ENCODE results near the gene GDF15. TPM values are rescaled to one million over a fixed set of nuclear protein-coding genes. Genes with fewer than 3 reads are reported as not detected.
A peak's percentile ranks its signal among the peaks of the same experiment; 100 is the strongest.

Gene GDF15
- total RNA-seq, 2 experiments from 2014 or later = not detected

GRCh38 chr19:18422530-18423191 lies 36.7 kb downstream of the GDF15 start:
- Mint-ChIP-seq H3K9me3 (ENCODE audit: insufficient read depth) (no peaks in the 10 kb centered on the region), H3K4me1 (ENCODE audit: low read depth) (peaks cover 79% of the 10 kb centered on the region), H3K4me3 (peak overlapping the region; percentile 93), H3K27me3 (ENCODE audit: low read depth) (no peaks in the 10 kb centered on the region), H3K27ac (peak overlapping the region; percentile 85), H3K36me3 (ENCODE audit: low read depth) (peaks cover 31% of the 10 kb centered on the region)
- peak; percentile 71 for DNase-seq
- POLR2A ChIA-PET = interaction anchor here (0.7 to 2.2 kb wide), 2 partner anchors 141 to 142 kb away, joined by 3 to 7 read pairs; partner anchors contain the start of gene JUND
- ATAC-seq = no peak
- CTCF ChIA-PET = interaction anchor here (1.5 to 2.3 kb wide), 4 partner anchors 12 to 143 kb away, joined by 5 to 8 read pairs (median 6); no protein-coding TSS in a partner anchor

- ChIA-PET POLR2A (interaction anchor here (1.0 to 2.2 kb wide), 3 partner anchors 10 to 142 kb away, joined by 4 to 7 read pairs (median 5); partner anchors contain the start of gene JUND), CTCF (no interaction called here)
- H3K36me3 Mint-ChIP-seq (ENCODE audit: low read depth) = peaks cover 32% of the 10 kb centered on the region
- no peak for DNase-seq
- ATAC-seq = no peak
- H3K9me3 Mint-ChIP-seq (ENCODE audit: insufficient read depth) = no peaks in the 10 kb centered on the region
- H3K4me3 Mint-ChIP-seq = peak overlapping the region; percentile 93
- no peaks in the 10 kb centered on the region for H3K27me3 Mint-ChIP-seq (ENCODE audit: low read depth)
- peaks cover 77% of the 10 kb centered on the region for H3K4me1 Mint-ChIP-seq (ENCODE audit: low read depth)
- H3K27ac Mint-ChIP-seq = peak overlapping the region; percentile 85
Observed at GRCh38 chr19:18423258-18424020, 37.5 kb downstream of the GDF15 start.

DNA sequence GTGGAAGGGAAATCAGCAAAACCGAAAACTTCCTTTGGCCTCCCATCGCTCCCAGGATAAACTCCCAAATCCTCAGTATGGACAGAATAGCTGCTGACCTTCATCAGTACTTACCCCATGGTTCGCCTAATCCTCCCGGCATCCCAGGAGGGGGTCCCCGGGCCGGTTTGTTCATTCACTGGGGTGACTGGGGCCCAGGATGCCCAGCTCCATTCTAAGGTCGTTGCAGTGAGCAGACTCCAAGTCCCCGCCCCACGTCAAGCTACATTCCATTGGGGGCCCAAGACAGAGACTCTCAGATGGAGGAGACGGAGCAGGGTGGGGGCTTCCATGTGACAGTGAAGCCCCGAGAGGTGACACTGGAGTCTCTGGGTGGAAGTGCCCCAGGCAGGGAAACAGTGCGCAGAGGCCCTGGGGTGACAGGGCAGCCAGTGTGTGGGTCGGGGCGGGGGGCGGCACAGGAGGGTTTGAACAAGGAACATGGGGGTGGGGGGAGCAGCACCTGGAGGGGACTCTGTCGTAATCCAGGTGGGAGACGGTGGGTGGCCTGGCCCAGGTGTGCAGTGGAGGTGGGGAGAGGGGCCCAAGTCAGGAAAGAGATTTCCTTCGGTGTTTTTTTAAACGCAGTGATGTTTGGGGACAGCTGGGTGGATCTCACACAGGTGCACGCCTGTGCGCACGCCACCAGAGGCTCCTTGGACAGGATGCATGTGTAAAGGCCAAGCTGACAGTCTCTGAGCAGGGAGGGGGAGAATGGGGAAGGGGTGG lies 38.3 kb downstream of the GDF15 start:
- H3K4me1 Mint-ChIP-seq (ENCODE audit: low read depth) = peaks cover 75% of the 10 kb centered on the region

GRCh38 chr19:18424890-18425514 lies 39.0 kb downstream of the GDF15 start:
- CTCF ChIA-PET = interaction anchor here (0.9 to 1.4 kb wide), 2 partner anchors 36 to 37 kb away, joined by 3 to 4 read pairs; no protein-coding TSS in a partner anchor
- Mint-ChIP-seq H3K9me3 (ENCODE audit: insufficient read depth) (no peaks in the 10 kb centered on the region), H3K27me3 (ENCODE audit: low read depth) (no peaks in the 10 kb centered on the region), H3K36me3 (ENCODE audit: low read depth) (peaks cover 32% of the 10 kb centered on the region), H3K4me3 (no peak overlapping the region), H3K4me1 (ENCODE audit: low read depth) (peaks cover 82% of the 10 kb centered on the region), H3K27ac (peak overlapping the region; percentile 34)
- DNase-seq = no peak
- POLR2A ChIA-PET = interaction anchor here (1.0 to 1.5 kb wide), 2 partner anchors 10 to 144 kb away, joined by 3 read pairs; partner anchors contain the start of gene JUND
- ATAC-seq = no peak

More for the DNA sequence above, 38.3 kb downstream of the GDF15 start:
- ATAC-seq (no peak), DNase-seq (no peak)
- ChIA-PET CTCF (interaction anchor here (1.4 kb wide), 1 partner anchor 36 kb away, joined by 4 read pairs; no protein-coding TSS in a partner anchor), POLR2A (interaction anchor here (1.0 to 1.2 kb wide), 2 partner anchors 10 to 102 kb away, joined by 4 to 5 read pairs; no protein-coding TSS in a partner anchor)
- Mint-ChIP-seq H3K36me3 (ENCODE audit: low read depth) (peaks cover 32% of the 10 kb centered on the region), H3K27ac (peak overlapping the region; percentile 57), H3K4me3 (peak overlapping the region; percentile 13), H3K27me3 (ENCODE audit: low read depth) (no peaks in the 10 kb centered on the region), H3K9me3 (ENCODE audit: insufficient read depth) (no peaks in the 10 kb centered on the region)

DNA sequence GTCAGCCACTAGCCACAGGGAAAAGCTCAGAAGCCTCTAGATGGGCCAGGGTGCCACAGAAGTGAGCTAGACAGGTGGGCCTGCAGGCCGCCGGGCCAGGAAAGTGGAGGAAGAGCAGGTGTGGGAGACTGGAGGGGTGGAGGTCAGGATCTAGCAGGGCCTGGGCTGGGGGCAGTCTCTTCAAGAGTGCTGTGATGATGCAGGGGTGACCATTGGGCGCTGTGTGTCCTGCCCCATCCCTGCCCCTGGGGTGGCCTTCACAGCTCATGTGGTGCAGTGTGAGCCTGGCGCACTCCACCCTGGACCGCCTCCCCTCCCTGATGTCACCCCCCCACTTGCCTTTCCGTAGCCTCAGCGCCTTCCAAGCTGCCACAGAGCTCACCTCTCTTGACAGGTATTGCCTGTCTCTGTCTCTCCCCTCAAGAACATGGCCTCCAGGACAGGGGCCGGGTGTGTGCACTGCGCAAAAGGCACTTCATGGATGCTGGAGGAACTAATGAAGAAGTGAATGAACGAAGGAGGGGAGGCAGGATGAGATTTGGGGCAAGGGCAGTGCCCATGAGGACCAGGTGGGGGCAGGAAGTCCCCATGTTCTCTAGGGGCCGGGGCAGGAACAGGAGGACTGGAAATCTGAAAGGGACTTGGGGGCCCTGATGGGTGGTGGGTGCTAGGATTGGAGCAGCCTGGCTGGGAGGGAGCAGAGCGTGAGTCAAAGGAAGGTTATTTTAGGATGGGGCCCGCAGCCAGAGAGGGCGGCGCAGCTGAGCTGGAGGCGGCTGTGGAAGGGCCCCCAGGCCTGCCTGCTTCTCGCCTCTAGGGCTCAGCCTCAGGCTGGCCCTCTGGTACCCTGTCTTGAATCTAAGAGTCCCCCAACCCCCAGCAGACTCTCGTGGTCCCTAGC lies 39.8 kb downstream of the GDF15 start:
- DNase-seq = no peak
- no peak overlapping the region for H3K4me3 Mint-ChIP-seq

DNA sequence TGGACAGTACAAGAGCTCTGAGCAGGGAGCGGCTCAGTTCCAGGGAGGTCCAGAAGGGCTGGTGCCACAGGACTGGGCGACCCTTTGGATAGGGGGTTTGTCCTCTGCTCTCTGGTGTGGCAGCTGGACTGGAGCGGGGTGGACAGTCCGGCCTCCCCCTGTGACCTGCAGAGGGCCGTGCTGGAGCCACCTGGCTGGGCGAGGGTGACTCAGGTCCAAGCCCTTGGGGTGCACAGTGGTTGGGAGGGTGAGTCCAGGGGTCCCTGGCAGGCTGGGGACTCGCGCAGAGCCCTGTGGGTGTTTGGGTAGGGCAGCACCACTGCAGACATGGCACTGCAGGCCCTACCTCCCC lies 40.4 kb downstream of the GDF15 start:
- ATAC-seq = no peak
- H3K9me3 Mint-ChIP-seq (ENCODE audit: insufficient read depth) = no peaks in the 10 kb centered on the region
- peaks cover 25% of the 10 kb centered on the region for H3K36me3 Mint-ChIP-seq (ENCODE audit: low read depth)
- ChIA-PET CTCF (no interaction called here), POLR2A (interaction anchor here (1.5 kb wide), 1 partner anchor 11 kb away, joined by 3 read pairs; no protein-coding TSS in a partner anchor)
- H3K4me1 Mint-ChIP-seq (ENCODE audit: low read depth) = peaks cover 82% of the 10 kb centered on the region
- H3K27me3 Mint-ChIP-seq (ENCODE audit: low read depth) = no peaks in the 10 kb centered on the region
- DNase-seq = no peak
- H3K4me3 Mint-ChIP-seq = no peak overlapping the region
- H3K27ac Mint-ChIP-seq = no peak overlapping the region

More for the DNA sequence above, 39.8 kb downstream of the GDF15 start:
- no peaks in the 10 kb centered on the region for H3K27me3 Mint-ChIP-seq (ENCODE audit: low read depth)
- peak overlapping the region; percentile 54 for H3K27ac Mint-ChIP-seq
- H3K4me1 Mint-ChIP-seq (ENCODE audit: low read depth) = peaks cover 86% of the 10 kb centered on the region
- ChIA-PET CTCF (interaction anchor here (0.9 to 1.4 kb wide), 2 partner anchors 36 to 38 kb away, joined by 3 to 4 read pairs; no protein-coding TSS in a partner anchor), POLR2A (interaction anchor here (1.0 to 1.5 kb wide), 2 partner anchors 10 to 145 kb away, joined by 3 read pairs; partner anchors contain the start of gene JUND)
- no peaks in the 10 kb centered on the region for H3K9me3 Mint-ChIP-seq (ENCODE audit: insufficient read depth)
- peaks cover 31% of the 10 kb centered on the region for H3K36me3 Mint-ChIP-seq (ENCODE audit: low read depth)
- ATAC-seq = no peak

DNA sequence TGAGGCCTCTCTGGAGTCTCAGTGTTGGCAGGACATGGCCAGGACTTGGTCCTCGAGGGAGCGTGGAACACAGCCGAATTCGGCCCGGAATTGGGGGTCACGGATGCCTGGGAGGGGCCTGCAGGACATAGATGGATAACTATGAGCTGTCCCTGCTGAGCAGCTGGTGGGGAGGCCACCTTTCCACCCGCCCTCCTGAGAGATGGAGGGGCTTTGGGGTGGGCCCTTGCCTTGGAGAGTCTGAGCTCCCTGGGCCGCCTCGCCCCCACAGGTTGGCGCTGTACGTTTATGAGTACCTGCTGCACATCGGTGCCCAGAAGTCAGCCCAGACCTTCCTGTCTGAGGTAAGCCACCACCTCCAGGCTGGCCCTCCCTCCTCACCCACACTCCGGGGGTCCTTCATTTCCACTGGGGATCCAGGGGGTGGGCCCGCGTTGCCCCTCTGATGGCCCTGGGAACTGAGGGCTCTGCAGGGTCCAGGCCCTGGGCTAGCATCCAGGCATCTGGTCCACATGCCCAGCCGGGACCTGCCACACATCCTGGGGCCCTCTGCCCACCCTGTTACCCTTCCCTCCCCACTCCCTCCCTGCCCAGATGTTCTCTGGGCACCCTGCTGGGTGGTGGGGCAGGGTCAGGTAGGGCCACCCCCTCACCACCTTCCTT lies 41.3 kb downstream of the GDF15 start:
- DNase-seq = no peak
- Mint-ChIP-seq H3K4me3 (no peak overlapping the region), H3K27ac (peak overlapping the region; percentile 61), H3K9me3 (ENCODE audit: insufficient read depth) (no peaks in the 10 kb centered on the region), H3K27me3 (ENCODE audit: low read depth) (no peaks in the 10 kb centered on the region), H3K4me1 (ENCODE audit: low read depth) (peaks cover 80% of the 10 kb centered on the region), H3K36me3 (ENCODE audit: low read depth) (peaks cover 25% of the 10 kb centered on the region)
- no peak for ATAC-seq
- ChIA-PET POLR2A (no interaction called here), CTCF (no interaction called here)

DNA sequence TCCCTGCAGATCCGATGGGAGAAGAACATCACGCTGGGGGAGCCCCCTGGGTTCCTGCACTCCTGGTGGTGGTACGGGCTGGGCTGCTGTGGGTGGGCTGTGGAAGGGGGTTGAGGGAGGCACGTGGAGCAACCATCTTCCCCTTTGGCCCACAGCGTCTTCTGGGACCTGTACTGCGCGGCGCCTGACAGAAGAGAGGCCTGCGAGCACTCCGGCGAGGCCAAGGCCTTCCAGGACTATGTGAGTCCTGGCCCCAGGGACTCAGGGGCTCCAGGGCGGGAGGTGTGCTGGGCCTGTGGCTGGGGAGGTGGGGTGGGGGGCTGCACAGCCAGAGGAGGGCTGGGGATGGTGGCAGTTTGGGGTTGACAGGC lies 41.8 kb downstream of the GDF15 start:
- DNase-seq (no peak), ATAC-seq (no peak)
- CTCF ChIA-PET = interaction anchor here (2.2 kb wide), 1 partner anchor 8 kb away, joined by 10 read pairs; the partner anchor contains the start of gene SSBP4
- Mint-ChIP-seq H3K4me1 (ENCODE audit: low read depth) (peaks cover 78% of the 10 kb centered on the region), H3K27ac (peak overlapping the region; percentile 43), H3K36me3 (ENCODE audit: low read depth) (peaks cover 24% of the 10 kb centered on the region), H3K9me3 (ENCODE audit: insufficient read depth) (no peaks in the 10 kb centered on the region), H3K4me3 (no peak overlapping the region), H3K27me3 (ENCODE audit: low read depth) (no peaks in the 10 kb centered on the region)
- POLR2A ChIA-PET = interaction anchor here (1.5 kb wide), 1 partner anchor 8 kb away, joined by 4 read pairs; no protein-coding TSS in a partner anchor

DNA sequence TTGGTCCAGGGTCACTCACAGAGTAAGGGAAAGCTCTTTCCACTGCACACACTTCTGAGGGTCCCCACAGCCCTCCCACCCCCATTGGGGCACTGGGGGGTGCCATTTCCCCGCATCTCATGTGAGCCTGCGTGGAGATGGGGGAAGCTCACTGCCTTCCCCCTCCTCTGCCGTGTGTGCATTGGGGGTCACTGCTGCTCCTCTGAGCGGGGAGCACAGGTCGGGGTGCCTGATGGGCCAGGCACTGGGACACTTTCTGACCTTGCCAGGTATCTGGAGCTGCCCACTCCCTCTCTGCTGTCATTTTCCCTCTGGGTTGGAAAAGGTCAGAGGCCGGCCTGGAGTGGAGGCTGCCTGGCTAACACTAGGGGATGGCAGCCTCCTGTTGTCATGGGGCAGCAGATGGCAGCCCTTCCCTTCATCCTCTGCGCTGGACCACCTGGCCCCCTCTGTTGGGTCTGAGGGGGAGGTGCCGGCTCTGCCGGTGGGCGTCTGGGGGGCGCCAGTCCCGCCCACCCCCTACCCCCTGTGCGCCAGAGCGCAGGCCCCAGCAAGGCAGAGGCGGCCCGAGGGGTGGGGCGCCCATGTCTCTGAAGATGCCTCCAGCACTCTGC lies 42.3 kb downstream of the GDF15 start:
- Mint-ChIP-seq H3K27ac (peak overlapping the region; percentile 75), H3K4me1 (ENCODE audit: low read depth) (peaks cover 75% of the 10 kb centered on the region), H3K27me3 (ENCODE audit: low read depth) (no peaks in the 10 kb centered on the region), H3K4me3 (no peak overlapping the region), H3K36me3 (ENCODE audit: low read depth) (peaks cover 18% of the 10 kb centered on the region), H3K9me3 (ENCODE audit: insufficient read depth) (no peaks in the 10 kb centered on the region)
- ChIA-PET CTCF (interaction anchor here (1.5 to 2.2 kb wide), 2 partner anchors 9 to 39 kb away, joined by 3 to 10 read pairs; partner anchors contain the start of gene SSBP4), POLR2A (interaction anchor here (0.9 to 1.5 kb wide), 3 partner anchors 8 to 12 kb away, joined by 4 to 5 read pairs (median 5); no protein-coding TSS in a partner anchor)
- ATAC-seq (no peak), DNase-seq (no peak)
